IPS DF 4.7 (cell line): ENCODE results near the gene PLA2G4A.
"Not testable (repeated sequence)": the region's sequence is repeated elsewhere in the genome, so short reads cannot be mapped to it uniquely, and the experiment has no call there.

Source experiments
- DNase-seq: peaks from one replicate; pipeline ENCODE4 v3.0.0-alpha.2; 2013; ENCODE audit warnings: low spot score; ENCODE audit errors: extremely low read depth

Gene PLA2G4A

DNA sequence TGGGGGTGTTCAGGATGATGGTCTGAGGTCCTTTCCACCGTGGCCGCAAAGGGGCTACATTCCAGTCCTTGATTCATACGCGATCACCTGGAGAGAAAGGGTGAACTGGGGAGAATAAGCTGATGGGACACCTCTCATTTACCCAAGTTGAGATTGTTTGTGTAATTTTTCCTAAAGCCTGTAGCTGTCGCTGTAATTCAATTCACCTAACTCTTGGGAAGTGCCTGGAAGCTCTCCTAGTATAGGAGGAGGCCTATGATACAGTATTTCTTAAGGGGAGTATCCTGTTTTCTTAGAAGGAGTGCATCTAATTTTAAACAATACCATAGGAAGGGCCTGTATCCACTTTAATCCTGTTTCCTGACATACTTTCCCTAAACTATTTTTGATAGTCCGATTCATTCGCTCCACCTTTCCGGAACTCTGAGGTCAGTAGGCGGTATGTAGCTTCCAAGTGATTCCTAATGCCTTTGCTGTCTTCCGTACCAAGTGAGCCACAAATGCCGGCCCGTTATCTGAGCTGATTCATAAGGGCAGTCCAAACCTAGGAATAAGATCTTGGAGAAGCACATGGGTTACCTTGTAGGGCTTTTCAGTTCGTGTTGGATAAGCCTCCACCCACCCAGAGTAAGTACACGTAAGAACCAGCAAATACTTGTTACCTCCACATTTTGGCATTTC, 88.5 kb downstream of the PLA2G4A start:
- not testable (repeated sequence) for DNase-seq

- not testable (repeated sequence) for DNase-seq
Measured at GRCh38 chr1:186921386-186921785, 92.6 kb downstream of the PLA2G4A start.

DNA sequence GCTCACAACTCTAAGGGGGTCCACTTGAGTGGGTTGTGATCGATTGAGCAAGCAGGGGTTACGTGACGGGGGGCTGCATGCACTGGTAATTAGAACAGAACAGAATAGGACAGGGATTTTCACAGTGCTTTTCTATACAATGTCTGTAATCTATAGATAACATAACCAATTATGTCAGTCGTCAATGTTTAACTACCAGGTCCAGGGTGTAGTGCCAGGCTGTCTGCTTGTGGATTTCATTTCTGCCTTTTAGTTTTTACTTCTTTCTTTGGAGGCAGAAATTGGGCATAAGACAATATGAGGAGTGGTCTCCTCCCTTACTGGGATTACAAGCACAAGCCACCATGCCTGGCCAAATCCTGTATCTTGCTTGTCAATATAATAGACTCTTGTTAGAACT, 94.1 kb downstream of the PLA2G4A start:
- DNase-seq = not testable (repeated sequence)

GRCh38 chr1:186923486-186923885, 94.7 kb downstream of the PLA2G4A start:
- DNase-seq = no peak

DNA sequence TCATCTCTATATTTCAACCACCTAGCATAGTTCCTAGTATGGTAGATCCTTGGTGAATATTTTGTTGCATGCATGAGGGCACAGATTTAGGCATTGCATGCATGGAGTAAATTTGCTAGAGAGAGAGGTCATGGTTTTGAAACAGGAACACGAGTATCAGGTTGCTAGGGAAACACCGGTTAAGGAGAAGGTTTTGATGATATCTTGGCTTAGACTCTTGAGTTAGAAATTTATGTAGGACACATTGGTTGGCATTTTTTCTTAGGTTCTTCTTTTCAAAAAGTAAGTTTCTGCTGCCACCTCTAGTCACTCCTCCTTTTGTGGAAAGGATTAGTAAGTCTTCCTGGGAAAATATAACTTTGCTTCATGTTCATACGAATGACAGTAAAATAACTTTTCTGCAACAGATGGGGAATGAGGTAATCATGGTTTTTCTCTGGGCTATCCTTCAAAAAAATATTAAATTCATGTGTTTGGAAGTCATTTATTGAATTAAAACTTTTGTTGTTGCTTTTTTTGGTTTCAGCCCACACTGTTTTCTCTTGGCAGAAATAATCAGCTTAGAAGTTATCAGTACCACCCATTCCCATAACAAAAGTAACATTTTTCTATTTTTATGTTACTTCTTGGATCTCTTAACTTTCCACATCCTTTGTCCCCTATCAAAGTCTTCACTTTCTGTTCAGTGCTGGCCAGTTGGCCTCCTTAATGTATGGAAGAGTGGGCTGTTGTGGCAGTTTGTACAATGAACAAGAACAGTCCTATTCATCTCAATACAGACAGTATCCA, 97.3 kb downstream of the PLA2G4A start:
- DNase-seq = no peak

DNA sequence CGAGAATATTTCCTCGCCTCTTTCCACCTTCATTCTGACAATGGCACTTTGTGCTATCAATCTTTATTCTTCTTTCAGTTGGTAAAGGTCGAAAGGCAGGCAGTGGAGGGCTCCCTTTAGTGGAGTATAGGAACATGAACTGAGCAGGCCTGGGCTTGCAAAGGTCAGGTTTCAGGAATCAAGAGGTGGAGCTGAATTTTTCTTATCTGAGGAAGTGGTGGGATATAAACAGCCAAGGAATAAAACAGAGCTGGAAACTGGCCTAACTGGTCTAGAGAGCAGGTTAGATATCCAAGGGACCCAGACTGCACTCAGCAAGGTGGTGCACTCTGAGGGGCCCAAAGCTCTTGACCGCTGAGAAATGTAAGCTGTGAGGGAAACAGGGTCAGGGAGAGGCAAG, 99.1 kb downstream of the PLA2G4A start:
- no peak for DNase-seq

DNA sequence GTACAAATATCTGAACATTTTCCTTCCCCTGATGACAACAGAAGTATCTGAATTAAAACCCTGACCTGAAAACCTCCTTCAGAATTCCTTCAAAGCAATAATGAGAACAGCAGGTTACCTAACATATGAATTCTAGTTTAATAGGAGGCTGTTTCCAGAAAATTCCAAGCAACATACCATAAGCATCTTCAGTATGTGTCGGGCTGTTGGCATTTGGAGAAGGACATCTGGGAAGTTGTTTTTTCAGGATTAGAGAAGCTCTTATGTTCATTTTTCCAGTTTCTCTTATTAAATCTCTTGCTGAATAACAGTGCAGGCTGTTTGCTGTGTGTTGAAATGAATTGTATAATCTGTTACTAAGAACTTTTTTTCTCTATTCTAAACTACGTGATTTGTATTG, 101.5 kb downstream of the PLA2G4A start:
- no peak for DNase-seq

DNA sequence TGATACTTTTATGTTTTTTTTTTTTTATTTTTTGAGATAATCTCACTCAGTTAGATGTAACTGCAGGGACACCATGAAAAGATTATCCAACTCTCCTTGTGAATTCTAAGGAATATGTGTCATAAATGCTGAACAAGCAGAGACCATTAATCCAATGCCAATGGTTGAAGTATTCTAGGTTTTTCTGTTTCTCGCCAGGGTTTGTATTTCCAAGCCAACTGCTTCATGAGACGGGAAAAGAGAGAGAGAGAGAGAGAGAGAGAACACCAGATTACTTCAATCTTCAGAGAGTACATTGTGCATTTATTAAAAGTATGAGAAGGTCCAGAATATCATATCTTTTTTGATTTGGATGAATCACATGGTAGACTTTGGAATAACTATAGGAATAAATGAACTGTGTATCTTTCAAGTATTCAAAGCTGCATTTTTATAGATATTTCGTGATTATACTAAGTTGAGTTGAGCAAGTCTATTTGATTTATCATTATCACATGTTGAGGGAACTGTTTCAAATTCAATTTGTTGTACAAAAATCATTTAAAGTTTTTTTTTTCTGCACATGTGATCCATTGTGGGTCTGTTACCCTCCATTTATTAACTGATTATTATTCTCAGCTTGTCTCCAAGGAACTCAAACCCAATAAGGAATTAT, 108.4 kb downstream of the PLA2G4A start:
- no peak for DNase-seq

GRCh38 chr1:186943891-186944686, 115.3 kb downstream of the PLA2G4A start:
- no peak for DNase-seq

GRCh38 chr1:186945146-186945545, 116.4 kb downstream of the PLA2G4A start:
- DNase-seq = no peak

GRCh38 chr1:186948535-186948934, 119.8 kb downstream of the PLA2G4A start:
- no peak for DNase-seq

- no peak for DNase-seq
Measured at GRCh38 chr1:186949173-186949572, 120.4 kb downstream of the PLA2G4A start.

DNA sequence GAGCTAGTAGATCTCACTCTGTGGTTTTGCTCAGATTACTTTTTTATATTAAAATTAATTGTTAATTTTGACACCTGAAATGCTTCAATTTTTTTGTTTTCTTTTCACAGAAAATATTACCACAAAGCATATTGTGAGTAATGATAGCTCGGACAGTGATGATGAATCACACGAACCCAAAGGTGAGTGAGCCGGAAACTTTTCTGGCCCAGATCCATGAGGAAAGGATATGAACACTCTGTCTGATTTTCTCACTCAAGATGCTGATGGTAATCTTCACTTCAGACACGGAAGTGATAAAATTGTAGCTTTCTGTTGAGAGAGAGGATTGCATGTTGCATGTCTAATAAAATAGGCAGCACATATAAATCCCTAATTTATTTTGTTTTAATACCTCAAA, 121.8 kb downstream of the PLA2G4A start:
- DNase-seq = no peak

GRCh38 chr1:186953876-186954275, 125.1 kb downstream of the PLA2G4A start:
- DNase-seq = no peak

- no peak for DNase-seq
Measured at GRCh38 chr1:186957314-186957713, 128.6 kb downstream of the PLA2G4A start.

GRCh38 chr1:186958520-186958919, 129.8 kb downstream of the PLA2G4A start:
- DNase-seq = no peak

DNA sequence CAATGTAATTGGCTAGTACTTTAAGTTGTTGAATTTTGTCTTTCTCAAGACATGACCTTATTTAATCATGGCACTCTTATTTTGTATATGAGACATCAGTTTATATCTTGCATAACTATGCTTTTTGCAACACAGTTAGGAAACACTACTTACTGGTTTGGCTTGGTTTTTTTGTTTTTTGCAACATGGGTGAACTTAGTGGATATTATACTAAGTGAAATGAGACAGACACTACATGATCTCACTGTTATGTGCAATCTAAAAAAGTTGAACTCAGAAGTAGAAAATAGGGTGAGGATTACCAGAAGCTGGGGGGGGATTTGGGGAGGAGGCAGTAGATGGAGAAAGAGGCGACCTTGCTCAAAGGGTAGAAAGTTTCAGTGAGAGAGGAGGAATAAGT, 132.1 kb downstream of the PLA2G4A start:
- no peak for DNase-seq

DNA sequence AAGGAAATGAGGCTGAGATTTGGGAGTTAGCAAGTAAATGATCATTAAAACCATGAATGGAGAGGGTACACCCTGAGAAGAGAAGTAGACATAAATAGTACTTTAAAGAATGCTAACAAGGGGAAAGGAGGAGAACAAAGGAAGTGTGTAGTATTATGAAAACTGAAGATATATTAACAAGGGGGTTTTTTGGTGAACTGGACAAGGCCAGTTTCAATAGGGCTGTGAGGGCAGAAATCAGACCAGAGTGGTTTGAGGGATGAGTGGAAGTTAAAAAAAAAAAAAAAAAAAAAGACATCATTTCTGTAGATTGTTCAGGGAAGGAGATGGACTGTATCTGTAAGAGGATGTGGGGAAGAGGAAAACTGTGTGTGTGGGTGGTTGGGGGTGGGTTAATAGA, 137.1 kb downstream of the PLA2G4A start:
- no peak for DNase-seq

DNA sequence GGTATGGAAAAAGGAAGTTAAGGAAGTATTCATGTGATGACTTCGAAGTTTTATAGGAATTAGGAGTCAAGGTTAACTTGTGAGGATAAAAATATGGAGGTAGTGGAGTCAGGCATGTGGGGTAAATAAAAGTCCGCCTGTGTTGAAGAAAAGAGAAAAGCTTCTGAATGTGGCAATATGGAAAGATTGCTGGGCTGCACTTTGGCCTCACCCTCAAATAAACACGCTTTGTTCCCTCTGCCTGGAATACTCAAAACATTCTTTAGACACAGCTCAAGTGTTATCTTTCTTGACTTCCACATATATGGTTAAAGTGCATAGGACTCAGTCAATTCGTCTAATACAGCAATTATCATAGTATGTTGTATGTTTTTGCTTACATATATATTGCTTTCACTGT, 137.7 kb downstream of the PLA2G4A start:
- DNase-seq = no peak

- DNase-seq = no peak
Measured at GRCh38 chr1:186967656-186968394, 139.1 kb downstream of the PLA2G4A start.

GRCh38 chr1:186974774-186975181, 146.0 kb downstream of the PLA2G4A start:
- DNase-seq = no peak
